HCT116 (cell line): ENCODE results near the gene RABL3.

Experiments used
- ATF3 ChIP-seq: IDR thresholded peaks from 2 replicates; pipeline ENCODE4 v1.6.1; 2012
- CEBPB ChIP-seq: IDR thresholded peaks from 2 replicates; pipeline ENCODE4 v1.6.1; 2012; ENCODE audit warnings: low read depth
- EGR1 ChIP-seq: IDR thresholded peaks from 2 replicates; pipeline ENCODE4 v1.6.1; 2012; ENCODE audit warnings: low read depth
- MAX ChIP-seq: IDR thresholded peaks from 2 replicates; pipeline ENCODE4 v1.6.1; 2012
- POLR2A ChIP-seq: IDR thresholded peaks from 2 replicates; pipeline ENCODE4 v1.7.0; 2011; ENCODE audit warnings: borderline replicate concordance; ENCODE audit not compliant: insufficient read depth, insufficient read length; ENCODE audit errors: extremely low read depth
- POLR2AphosphoS5 ChIP-seq: IDR thresholded peaks from 2 replicates; pipeline ENCODE4 v1.6.1; 2011; ENCODE audit warnings: mild to moderate bottlenecking, low read depth, low read length, moderate library complexity
- RAD21 ChIP-seq: IDR thresholded peaks from 2 replicates; pipeline ENCODE4 v1.6.1; 2012; ENCODE audit warnings: low read depth, mild to moderate bottlenecking
- REST ChIP-seq: IDR thresholded peaks from 2 replicates; pipeline ENCODE4 v1.6.1; 2012; ENCODE audit warnings: low read depth
- TCF7L2 ChIP-seq: IDR thresholded peaks from 2 replicates; pipeline ENCODE4 v1.7.0; 2011; ENCODE audit warnings: borderline replicate concordance, inconsistent platforms; ENCODE audit not compliant: insufficient read depth, insufficient read length; ENCODE audit errors: extremely low read depth
- YY1 ChIP-seq: IDR thresholded peaks from 2 replicates; pipeline ENCODE4 v1.6.1; 2011; ENCODE audit warnings: low read length, low read depth, moderate library complexity, mild to moderate bottlenecking; ENCODE audit not compliant: insufficient replicate concordance; ENCODE audit errors: extremely low read depth
- ZFX ChIP-seq: fragments of 450-650 bp; IDR thresholded peaks from 2 replicates; pipeline ENCODE4 v1.6.1; 2017
- TF ChIP-seq, protein P1 (sequence below), 3 experiments: fragments of 200-600 bp in 1 of 3; sonication (generic) in 1 of 3; IDR thresholded peaks in 2 of 3; conservative IDR thresholded peaks in 1 of 3; 2 replicates each; pipeline ENCODE4 v1.5.1; 2012 to 2017; ENCODE audit warnings: low read depth in 2 of 3, low read length in 2 of 3, antibody characterized with exemption in 1 of 3, borderline replicate concordance in 1 of 3, control low read depth in 1 of 3, mild to moderate bottlenecking in 1 of 3, mixed read lengths in 1 of 3, mixed run types in 1 of 3, moderate library complexity in 1 of 3; ENCODE audit not compliant: insufficient read depth in 1 of 3

GRCh38 chr3:120778776-120779175, 36.5 kb upstream of the RABL3 start:
- no peak for TF ChIP-seq REST
- TF ChIP-seq RAD21: no peak
- no peak for TF ChIP-seq POLR2A
- TF ChIP-seq MAX: no peak
- TF ChIP-seq, protein P1, sequence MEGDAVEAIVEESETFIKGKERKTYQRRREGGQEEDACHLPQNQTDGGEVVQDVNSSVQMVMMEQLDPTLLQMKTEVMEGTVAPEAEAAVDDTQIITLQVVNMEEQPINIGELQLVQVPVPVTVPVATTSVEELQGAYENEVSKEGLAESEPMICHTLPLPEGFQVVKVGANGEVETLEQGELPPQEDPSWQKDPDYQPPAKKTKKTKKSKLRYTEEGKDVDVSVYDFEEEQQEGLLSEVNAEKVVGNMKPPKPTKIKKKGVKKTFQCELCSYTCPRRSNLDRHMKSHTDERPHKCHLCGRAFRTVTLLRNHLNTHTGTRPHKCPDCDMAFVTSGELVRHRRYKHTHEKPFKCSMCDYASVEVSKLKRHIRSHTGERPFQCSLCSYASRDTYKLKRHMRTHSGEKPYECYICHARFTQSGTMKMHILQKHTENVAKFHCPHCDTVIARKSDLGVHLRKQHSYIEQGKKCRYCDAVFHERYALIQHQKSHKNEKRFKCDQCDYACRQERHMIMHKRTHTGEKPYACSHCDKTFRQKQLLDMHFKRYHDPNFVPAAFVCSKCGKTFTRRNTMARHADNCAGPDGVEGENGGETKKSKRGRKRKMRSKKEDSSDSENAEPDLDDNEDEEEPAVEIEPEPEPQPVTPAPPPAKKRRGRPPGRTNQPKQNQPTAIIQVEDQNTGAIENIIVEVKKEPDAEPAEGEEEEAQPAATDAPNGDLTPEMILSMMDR (IDR thresholded peaks at IDR 0.05 in 2 of 3, conservative IDR thresholded peaks at IDR 0.05 in 1 of 3; ENCODE audit: borderline replicate concordance in 1 of 3, insufficient read depth in 1 of 3, low read depth in 2 of 3, low read length in 2 of 3): no peak
- no peak for TF ChIP-seq POLR2AphosphoS5
- no peak for TF ChIP-seq ATF3
- TF ChIP-seq CEBPB: no peak
- TF ChIP-seq YY1: no peak
- no peak for TF ChIP-seq TCF7L2
- TF ChIP-seq ZFX: no peak
- TF ChIP-seq EGR1: no peak
